ENCODE results near the gene SELP.

SELP gene

DNA sequence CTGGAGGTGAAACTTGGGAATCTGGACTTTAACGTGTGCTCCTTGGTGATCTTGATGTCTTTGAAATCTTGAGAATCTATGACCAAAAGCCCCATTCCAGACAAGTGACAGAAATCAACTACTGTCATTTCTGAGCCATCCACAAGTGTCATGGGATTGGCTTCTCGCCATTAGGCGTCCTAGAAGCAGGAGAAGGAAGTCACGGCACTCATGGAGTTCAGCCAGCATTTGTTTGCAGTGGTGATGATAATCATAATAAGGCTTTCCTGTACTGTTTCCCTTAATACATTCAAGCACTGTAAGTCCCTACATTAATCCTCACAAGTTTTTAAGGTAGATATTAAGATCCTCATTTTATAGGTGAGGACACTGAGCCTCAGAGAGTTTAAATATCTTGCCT lies 55.6 kb downstream of the SELP start:
- FAIRE-seq: no peak

DNA sequence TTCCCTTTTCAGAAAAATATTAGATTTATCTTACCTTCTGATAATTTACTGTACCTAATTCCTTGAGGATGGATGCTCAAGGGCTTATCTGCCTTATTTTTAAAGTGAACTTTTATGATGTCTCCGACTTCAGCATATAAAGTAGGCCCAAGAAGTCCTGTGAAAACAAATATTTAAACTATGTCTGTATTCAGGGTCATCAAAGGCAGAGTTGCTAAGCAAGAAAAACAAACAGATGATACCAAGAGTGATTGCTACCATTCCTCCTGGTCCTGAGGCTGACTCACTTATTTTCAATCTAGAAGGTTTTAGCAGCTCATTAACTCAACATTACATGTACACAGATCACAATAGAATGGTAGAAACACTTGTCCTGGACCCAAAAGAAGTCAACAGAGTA lies 57.7 kb downstream of the SELP start:
- no peak for FAIRE-seq

DNA sequence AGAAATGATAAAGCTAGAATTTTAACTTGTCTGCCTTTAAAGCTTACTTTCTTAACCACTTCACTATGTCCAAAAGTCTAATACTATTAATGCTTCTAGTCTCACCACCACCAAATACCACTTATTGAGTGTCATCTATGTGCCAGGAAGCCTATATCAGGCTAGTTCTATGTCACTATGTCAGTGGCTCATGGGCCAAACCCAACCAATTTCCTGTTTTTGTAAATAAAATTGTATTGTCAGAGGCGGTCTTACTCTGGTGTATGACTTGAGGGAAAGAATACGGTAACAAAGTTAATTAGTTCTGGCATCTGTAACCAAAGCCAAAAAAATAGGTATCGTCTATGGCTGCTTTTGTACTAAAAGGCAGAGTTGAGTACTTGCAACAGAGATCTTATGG lies 58.5 kb downstream of the SELP start:
- FAIRE-seq: no peak

DNA sequence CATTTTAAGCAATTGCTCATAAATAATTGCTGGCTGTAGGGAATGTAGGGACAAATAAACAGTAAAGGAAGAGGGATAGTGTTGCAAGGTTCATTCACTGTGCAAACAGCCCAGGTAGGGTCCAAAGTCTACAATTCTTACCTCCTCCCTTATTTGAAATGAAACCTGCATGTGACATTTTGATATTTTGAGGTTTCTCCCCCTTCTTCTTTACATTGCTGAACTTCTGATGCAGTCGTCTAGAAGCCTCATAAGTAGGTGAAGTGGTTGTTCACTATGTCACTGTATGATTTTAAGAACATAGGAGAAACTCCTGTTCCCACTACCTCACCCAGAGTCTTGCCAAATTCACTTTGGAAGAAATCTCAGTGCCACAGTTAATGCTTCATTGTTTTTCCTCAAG lies 59.8 kb downstream of the SELP start:
- no peak for FAIRE-seq

DNA sequence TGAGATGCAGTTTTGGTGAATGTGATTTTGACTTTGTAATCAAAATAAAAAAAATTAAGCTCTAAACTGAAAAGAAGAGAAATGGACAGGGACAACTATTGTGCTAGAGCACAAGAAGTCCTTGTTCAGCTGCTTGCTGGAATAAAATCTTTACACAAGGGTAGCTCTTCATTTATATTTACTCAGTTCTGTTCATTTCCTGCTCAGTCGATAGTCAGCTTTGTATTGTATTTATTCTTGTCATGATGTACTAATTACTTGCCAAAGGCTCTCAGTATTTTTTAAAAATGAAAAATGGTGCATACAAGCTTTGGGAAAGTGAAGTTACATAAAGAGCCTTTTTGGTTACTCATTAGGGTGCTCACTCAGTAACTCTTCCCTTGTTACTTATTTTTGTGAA lies 61.4 kb downstream of the SELP start:
- FAIRE-seq: no peak

DNA sequence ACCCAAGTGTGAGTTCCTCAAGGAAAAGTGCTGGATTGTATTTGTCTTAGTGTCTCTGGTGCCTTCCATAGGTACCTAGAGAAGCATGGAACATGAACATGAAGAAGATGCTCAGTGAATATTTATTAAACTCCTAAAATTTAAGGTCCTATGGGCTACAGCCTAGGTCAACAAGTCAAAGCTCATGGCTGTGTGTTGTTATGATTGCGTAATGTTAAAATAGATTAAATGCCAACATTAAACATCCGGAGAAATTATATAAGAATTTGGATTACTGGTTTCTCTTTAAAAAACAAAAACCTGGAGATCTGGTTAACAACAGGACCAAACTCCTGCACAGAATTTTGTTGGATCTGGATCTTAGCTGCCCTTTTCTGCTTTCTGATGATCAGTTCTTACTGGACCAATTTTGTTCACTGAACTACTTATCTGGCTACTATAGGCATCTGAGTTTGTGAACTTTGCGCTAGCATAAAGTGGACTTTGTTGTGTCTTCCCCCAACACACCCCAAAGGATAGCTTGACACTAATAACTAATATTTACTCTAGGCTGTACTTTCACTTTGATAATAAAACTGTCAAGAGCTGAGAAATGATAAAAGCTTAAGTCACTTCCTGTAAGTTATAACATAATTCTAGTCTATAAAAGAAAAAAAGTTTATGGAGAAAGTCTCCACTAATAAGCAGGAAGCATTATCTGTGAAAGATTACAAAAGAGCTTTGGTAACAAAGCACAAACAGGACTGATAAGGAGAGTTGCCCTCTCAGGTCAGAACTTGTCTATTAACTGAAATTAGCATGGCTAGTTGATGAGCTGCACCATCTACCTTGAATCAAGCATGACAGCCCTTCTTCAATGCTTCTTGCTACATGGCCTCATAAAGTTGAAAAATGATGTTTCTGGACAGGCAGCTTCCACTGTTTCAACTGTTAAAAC lies 64.3 kb downstream of the SELP start:
- FAIRE-seq: no peak

DNA sequence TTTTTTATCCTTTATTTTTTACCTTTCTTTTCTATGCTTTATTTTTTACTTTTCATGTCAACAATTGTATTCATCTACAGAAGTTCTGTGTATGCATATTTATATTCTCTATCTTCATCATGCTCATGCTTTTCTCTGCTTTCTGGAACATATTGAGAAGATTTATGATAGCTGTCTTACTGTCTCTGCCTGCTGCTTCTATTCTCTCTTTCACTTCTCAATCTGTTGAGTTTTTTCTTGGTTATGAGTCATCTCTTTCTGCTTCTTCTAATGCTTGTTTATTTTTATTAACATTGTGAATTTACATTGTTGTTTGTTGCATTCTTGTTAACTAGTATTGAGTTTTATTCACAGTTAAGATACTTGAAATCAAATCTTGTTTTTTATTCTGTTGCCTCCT lies 66.3 kb downstream of the SELP start:
- FAIRE-seq: no peak

DNA sequence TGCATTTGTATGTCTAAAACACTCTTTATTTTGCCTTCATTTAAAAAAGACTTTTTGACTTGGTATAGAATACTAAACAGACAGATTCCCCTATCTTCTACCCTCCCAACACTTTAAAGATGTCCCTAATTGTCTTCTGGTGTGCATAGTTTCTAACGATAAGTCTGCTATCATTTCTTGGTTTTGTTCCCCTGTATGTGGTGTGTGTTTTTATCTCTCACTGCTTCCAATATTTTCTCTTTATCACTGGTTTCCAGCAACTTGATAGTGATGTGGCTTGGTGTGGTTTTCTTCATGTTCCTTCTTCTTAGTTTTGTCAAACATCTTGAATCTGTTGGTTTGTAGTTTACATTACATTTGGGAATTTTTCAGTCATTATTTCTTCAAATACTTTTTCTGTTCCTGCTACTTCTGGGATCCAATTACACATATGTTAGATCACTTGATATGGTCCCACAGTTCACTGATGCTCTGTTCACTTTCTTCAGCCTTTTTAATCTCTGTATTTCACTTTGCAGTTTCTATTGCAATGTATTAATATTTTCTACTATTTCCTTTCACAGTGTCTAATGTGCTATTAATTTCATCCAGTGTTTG lies 66.8 kb downstream of the SELP start:
- FAIRE-seq: no peak

DNA sequence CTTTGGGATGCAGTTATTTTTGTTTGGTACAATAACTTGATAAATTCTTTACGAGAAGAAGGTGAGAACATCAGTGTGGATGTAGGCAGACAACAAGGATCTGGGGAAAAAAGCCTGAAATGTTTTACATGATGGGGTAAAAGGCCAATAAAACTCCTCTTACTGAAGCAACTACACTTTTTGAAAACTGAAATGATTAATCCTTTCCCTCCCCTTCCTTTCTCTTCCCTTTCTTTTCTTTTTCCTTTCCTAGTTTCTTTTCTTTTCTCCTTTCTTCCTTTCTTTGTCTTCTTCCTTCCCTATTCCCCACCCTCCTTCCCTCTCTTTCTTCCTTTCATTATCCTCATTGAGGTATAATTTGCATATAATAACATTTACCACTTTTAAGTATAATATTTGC lies 68.2 kb downstream of the SELP start:
- no peak for FAIRE-seq

DNA sequence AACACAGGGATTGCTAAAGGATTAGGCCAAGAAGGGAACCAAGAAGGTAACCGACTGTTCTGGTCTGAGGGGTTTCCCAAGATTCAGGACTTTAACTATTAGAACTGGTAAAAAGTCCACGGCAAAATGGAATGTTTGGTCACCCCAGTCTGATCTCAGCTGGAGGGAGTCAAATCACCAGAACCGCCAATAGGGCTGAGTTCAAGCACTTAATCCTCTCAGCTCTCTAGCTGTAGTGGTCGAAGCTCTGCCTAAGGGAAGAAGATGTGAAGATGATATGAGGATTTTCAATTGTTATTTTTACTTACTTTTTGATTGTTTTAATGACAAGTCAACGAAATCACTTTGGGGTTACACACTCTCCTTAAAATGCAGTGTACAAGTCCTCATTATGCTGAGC lies 72.8 kb downstream of the SELP start:
- FAIRE-seq: no peak

DNA sequence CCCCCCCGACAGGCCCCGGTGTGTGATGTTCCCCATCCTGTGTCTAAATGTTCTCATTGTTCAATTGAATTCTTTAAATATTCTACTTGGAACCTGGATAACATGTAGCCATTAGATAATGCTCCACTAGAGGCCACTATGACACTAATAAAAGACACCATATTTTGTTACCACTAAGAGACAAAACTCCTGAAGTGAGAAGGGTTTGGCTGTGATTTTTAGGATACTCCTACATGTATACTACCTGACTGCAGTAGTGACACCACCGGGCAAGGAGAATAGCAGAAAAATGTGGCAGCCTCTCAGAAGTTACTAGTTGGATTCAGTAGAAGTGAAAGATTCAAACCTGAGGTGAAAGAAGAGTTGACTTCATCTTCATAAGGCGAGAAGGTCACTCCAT lies 79.6 kb downstream of the SELP start:
- FAIRE-seq: no peak

DNA sequence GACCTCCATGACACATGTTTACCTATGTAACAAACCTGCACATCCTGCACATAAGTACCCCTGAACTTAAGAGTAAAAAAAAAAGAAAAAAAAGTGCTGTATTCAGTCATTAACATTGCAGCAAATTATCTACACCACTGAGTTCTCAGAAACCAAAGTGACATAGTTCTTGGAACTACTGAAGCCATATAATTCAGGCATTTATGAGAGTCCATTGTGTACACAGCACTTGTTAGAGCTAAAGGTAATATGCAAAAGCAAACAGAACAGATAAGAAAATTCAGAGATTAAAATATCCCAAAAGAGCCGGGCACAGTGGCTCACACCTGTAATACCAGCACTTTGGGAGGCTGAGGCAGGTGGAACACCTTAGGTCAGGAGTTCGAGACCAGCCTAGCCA lies 81.6 kb downstream of the SELP start:
- FAIRE-seq: no peak

DNA sequence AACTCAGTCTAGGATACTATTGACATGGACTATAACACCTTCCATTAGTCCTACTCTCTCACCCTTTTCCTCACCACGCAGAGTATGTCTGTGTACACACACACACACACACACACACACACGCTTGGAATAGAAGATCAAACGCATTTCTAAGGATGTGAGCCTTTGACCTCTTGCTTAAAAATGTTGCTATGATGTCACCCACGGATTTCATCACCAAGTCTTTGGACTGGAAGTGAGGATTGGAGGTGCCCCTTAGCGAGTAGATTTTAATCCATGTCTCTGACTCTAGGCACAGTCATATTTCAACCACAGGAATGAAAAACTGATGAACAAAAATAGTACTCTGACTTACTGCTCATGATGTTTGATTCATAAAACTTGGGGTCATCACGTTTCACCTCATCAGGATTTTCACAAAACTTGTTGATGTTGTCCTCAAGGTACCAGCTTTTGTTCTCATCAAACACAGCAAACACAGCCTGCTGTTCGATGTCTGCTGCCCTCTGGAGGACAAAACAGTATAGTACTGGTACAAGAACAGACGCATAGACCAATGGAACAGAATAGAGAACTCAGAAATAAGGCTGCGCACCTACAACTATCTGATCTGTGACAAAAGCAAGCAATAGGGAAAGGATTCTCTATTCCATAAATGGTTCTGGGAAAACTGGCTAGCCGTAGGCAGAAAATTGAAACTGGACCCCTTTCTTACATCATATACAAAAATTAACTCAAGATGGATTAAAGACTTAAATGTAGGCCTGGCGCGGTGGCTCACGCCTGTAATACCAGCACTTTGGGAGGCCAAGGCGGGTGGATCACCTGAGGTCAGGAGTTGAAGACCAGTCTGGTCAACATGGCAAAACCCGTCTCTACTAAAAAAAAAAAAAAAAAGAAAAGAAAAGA lies 83.6 kb downstream of the SELP start:
- no peak for FAIRE-seq

DNA sequence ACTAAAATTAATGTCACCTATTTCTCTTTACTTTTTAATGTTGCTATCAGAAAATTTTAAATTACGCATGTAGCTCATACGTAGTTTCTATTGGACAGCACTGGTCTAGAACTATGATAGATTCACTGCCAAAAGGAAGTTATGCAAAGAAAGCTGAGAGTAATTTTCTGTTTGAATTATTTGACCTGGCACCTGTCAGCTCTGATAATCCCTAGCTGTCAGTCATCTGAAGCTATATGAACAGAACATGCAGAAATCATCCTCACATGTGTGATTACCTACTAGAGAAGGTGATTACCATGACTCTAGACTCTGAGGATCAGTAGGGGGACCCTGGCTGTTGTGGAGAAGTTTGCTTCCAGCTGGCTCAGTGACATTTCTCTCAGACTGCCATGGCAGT lies 84.5 kb downstream of the SELP start:
- FAIRE-seq: no peak

DNA sequence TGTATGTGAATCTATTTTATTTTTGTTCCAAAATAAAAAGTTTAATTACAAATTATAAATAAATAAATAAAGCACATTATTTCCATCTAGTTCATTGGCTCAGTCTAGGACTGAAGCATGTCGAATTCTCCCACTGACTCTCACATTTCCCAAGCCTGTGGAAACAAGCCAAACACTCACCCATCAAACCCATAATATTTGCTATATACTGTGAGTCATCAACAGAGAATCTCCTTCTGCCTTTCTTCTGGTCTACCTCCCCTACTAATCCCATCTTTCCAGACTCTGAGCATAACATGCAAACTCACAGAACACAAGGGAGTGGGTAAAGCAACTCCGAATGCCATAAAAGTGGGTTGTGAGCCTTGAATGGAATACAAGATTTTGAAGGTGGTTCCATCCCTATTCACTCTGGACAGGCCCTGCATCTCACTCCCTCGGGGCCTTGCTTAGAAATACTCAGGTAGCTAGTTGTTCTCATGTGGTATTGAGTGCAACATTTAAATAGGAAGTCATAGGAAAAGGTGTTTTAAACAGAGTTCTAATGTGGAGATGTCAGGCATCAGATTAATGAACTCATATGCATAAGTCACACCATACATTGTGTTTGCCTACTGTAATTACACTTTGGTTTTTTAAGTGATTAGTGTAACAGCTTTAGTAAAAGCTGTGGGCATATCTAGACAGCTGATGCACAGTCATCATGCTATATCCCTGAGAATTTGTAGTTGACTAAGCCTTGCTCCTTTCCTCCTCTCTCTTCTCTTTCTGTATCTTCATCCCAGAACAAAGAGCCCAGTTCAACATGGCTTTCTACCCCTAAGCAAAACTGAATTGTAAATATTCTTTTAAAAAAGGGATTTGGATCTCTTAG lies 90.7 kb downstream of the SELP start:
- no peak for FAIRE-seq

Measured in G401.6 (cell line).